Heart left ventricle (tissue), 16 donors: ENCODE data around the gene LGALS1. TPM values are rescaled to one million over a fixed set of nuclear protein-coding genes. Genes with fewer than 3 reads are reported as not detected.
A peak's percentile ranks its signal among the peaks of the same experiment; 100 is the strongest.

Source experiments
- ATAC-seq, 4 donors: fragments of 200-7000 bp; cut with Tn5 transposase; one replicate each; pipeline ENCODE4 v1.9.1; 2020 to 2022; ENCODE audit warnings: moderate library complexity in 4 of 4, mild to moderate bottlenecking in 3 of 4, moderate number of reproducible peaks in 1 of 4
- DNase-seq, 5 donors: peaks; one replicate each; pipeline ENCODE4 v3.0.0-alpha.2; 2020
- H3K27ac ChIP-seq, 12 donors: fragments of 200-600 bp; sonication (generic) in 4 of 12; one replicate each; pipeline versions ENCODE4 v1.5.0 to v1.8.0; 2016 to 2022; ENCODE audit warnings: mild to moderate bottlenecking in 2 of 12
- H3K27me3 ChIP-seq, 9 donors: fragments of 200-600 bp; sonication (generic) in 2 of 9; one replicate each; pipeline versions ENCODE4 v1.5.1 to v1.8.0; 2016 to 2022; ENCODE audit warnings: mild to moderate bottlenecking in 3 of 9
- H3K36me3 ChIP-seq, 9 donors: fragments of 200-600 bp; sonication (generic) in 2 of 9; one replicate each; pipeline versions ENCODE4 v1.5.0 to v1.8.0; 2018 to 2022; ENCODE audit warnings: mild to moderate bottlenecking in 2 of 9
- H3K4me1 ChIP-seq, 12 donors: fragments of 200-600 bp; sonication (generic) in 4 of 12; one replicate each; pipeline versions ENCODE4 v1.5.0 to v1.8.0; 2016 to 2022; ENCODE audit warnings: mild to moderate bottlenecking in 3 of 12
- H3K4me3 ChIP-seq, 12 donors: fragments of 200-600 bp; sonication (generic) in 4 of 12; one replicate each; pipeline versions ENCODE4 v1.5.0 to v1.8.0; 2017 to 2022; ENCODE audit warnings: mild to moderate bottlenecking in 9 of 12, moderate library complexity in 4 of 12
- H3K9me3 ChIP-seq, 12 donors: fragments of 200-600 bp; sonication (generic) in 4 of 12; one replicate each; pipeline versions ENCODE4 v1.5.0 to v1.8.0; 2016 to 2022; ENCODE audit warnings: mild to moderate bottlenecking in 1 of 12
- POLR2A ChIP-seq, 2 donors: fragments of 450-650 bp; IDR thresholded peaks; one replicate each; pipeline ENCODE4 v1.6.1; 2017; ENCODE audit warnings: antibody characterized with exemption in 2 of 2, mild to moderate bottlenecking in 2 of 2, moderate library complexity in 2 of 2
- WGBS, 4 donors: extraction: QIAGEN DNeasy Blood & Tissue Kit in 2 of 4; methylation state at CpG; one replicate each; pipeline versions ENCODE4 v1.1.5 to v1.1.7; 2013 to 2018; 5-methylcytosine and 5-hydroxymethylcytosine counted together
- intact Hi-C, 10 donors: fragments of 100-400 bp; cut with DNase I; formaldehyde crosslinking; loops; one replicate each; pipeline versions ENCODE4 v1.11.1 to v1.14.2; 2022
- polyA plus RNA-seq, 2 donors: library from polyadenylated mRNA; stranded (reverse); fragments of 200-250 nt; gene quantifications; one replicate each; pipeline ENCODE4 v1.2.3, GENCODE V29; 2013
- total RNA-seq, 9 donors: library from RNA; depleted of rRNA in 2 of 9; stranded (reverse); fragments of >200 nt in 2 of 9; fragmentation: NEBNext Ultra II Directional in 3 of 9; extraction: Animal tissue kit (Norgen Biotek cat#: 25700) in 3 of 9; gene quantifications; one replicate each; pipeline versions ENCODE4 v1.1.0 to v1.2.4, GENCODE V29; 2016 to 2023
- TF ChIP-seq, protein P1 (sequence below), 12 donors: fragments of 200-600 bp; sonication (generic) in 4 of 12; IDR thresholded peaks; one replicate each; pipeline versions ENCODE4 v1.5.0 to v1.8.0; 2018 to 2022; ENCODE audit warnings: antibody characterized with exemption in 12 of 12, mild to moderate bottlenecking in 5 of 12
- donor health status: ischemic (EF 13 %, LVEDD 7.1; RV severe dilation, severe dysfunction).
- donor health status: healthy with polysubstance abuse.
- donor health status: DM: no; HTN: yes; CAD: no.
- donor health status: DM: no; HTN: no; CAD: no.
- donor health status: ischemic (EF 25% LVEDD 6.9; RV normal size, moderate dysfunction).
- donor health status: ischemic (EF 25% LVEDD 5.7; RV mildly dilated, moderate dysfunction).
- donor health status: healthy.
- donor health status: DM: yes; HTN: yes; CAD: no.
- donor health status: ischemic (EF 35%, LVEDD 5.7; RV mildly dilated, moderate dysfunction).
- donor health status: nonischemic (EF 11% LVEDD 7.7; RV severe dilation, severe dysfunction).
- donor health status: DM: yes; HTN: yes; CAD: no.
- donor health status: PGD.
- donor health status: ischemic (EF 29% LVEDD 5.4; RV normal size, mild dysfunction).
- donor health status: nonischemic (EF 23%, LVEDD 6.1; RV moderate dilation, normal function).

LGALS1 gene
- total and polyA plus RNA-seq, 11 donors, result 722 to 2,204 (median 951) TPM

DNA sequence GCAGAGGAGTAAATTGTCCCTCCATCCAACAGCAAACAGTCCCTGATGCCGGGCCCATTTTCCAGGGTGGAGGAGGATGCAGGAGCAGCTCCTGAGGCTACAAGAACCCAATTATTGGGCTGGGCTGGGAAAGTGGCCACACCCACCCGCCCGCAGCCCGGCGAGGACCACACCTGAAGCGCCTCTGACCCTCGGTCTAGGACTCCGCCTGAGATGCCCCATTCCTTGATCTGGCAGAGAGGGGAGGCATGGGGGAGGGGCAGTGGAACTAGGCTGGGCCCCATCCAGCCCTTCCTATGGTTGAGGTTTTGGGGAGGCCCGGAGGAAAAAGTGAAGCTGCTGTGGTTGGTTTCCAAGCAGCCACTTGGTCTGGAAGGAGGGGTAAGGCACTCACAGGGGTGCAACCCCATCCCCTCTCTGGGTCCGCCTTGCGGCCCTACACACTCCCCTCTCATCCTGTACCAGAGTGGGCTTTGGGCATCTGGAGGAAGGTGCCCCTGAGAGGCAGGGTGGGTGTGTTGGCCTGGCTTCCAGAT lies 2.4 kb upstream of the LGALS1 start:
- H3K27ac ChIP-seq, result peak overlapping the region in 3 of 12 donors; percentile 95 to 98 (median 98)
- peaks cover 0 to 7% (median 3%) of the 10 kb centered on the region in 9 donors for H3K36me3 ChIP-seq
- no peaks in the 10 kb centered on the region for H3K9me3 ChIP-seq
- TF ChIP-seq, protein P1, sequence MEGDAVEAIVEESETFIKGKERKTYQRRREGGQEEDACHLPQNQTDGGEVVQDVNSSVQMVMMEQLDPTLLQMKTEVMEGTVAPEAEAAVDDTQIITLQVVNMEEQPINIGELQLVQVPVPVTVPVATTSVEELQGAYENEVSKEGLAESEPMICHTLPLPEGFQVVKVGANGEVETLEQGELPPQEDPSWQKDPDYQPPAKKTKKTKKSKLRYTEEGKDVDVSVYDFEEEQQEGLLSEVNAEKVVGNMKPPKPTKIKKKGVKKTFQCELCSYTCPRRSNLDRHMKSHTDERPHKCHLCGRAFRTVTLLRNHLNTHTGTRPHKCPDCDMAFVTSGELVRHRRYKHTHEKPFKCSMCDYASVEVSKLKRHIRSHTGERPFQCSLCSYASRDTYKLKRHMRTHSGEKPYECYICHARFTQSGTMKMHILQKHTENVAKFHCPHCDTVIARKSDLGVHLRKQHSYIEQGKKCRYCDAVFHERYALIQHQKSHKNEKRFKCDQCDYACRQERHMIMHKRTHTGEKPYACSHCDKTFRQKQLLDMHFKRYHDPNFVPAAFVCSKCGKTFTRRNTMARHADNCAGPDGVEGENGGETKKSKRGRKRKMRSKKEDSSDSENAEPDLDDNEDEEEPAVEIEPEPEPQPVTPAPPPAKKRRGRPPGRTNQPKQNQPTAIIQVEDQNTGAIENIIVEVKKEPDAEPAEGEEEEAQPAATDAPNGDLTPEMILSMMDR (IDR thresholded peaks at IDR 0.05), result no peak
- no peak for TF ChIP-seq POLR2A (IDR thresholded peaks at IDR 0.05)
- no peak for DNase-seq
- WGBS, 4 donors, result 72 to 97% (median 79%) methylated on average over 3 to 11 of the region's 11 CpGs
- no peak for ATAC-seq
- intact Hi-C loops, result no loop called here
- H3K27me3 ChIP-seq, result no peaks in the 10 kb centered on the region
- H3K4me3 ChIP-seq, result no peak overlapping the region
- H3K4me1 ChIP-seq, result peaks cover 3 to 52% (median 25%) of the 10 kb centered on the region in 12 donors

DNA sequence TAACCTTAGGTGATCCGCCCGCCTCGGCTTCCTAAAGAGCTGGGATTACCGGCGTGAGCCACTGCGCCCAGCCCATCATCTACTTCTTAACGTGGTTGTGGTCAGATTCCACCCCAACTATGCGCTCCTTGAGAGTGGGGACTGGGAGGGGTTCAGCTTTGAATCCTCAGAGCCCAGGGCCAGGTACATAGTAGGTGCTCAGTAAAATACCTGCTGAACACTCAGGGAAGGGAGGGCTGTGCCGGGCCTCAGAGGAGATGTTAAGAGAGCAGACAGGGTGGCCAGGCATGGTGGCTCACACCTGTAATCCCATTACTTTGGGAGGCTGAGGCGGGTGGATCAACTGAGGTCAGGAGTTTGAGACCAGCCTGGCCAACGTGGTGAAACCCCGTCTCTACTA lies 1.2 kb upstream of the LGALS1 start:
- Histone ChIP-seq H3K9me3 (no peaks in the 10 kb centered on the region), H3K36me3 (peaks cover 0 to 20% (median 16%) of the 10 kb centered on the region in 9 donors), H3K27ac (peak overlapping the region; percentile 74 to 99 (median 96)), H3K4me1 (peaks cover 3 to 60% (median 30%) of the 10 kb centered on the region in 12 donors), H3K27me3 (no peaks in the 10 kb centered on the region), H3K4me3 (peak overlapping the region in 5 of 12 donors; percentile 66 to 92 (median 72))
- ATAC-seq, result no peak
- DNase-seq, result no peak
- TF ChIP-seq, protein P1 (IDR thresholded peaks at IDR 0.05), result no peak
- no peak for TF ChIP-seq POLR2A (IDR thresholded peaks at IDR 0.05)
- 88 to 89% (median 89%) methylated on average over 12 of the region's 12 CpGs for WGBS, 4 donors
- intact Hi-C loops, result loop anchor here in 4 of 10 donors (2.0 kb wide), 2 partner anchors 15 to 65 kb away; partner anchors contain the start of genes PDXP (in 4 of the 4) and GGA1 (in 1 of the 4)

DNA sequence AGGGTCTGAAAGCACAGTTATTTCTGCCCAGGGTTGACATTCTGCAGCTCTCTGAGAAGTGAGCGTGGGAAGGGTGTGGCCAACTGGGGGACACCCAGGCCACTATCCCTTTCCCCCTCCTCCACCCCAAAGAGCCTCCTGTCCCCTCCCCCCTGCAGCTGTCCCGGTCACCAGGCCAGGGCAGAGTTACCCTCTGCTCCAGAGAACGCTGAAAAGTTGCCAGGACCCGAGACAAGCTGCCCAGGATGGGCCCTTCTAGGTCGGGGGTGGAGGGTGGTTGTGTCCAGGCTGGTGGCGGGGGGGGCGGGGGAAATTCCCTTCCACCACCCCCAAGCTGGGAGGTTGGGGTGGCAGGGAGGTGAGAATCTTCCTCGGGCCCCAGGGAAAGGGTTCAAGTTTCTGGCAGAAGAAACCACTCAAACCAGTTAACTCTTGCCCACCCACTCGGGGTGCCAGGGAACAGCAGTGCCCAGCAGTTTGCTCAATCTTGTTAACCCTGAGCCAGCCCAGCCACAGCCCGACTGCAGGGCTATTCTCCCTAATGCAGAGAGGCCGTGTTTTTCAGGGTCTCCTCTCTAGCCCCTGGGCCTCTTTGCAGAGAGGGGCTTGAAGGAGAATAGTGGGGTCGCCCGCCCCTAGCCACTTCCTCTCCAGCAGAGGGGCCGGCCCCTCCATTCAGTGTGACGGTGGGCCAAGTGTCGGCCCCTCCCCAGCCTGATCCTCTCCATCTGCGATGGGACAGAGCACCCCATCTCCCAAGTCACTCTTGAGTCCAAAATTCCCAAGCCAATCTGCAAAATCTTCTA lies 697 bp downstream of the LGALS1 start:
- ATAC-seq (peak; percentile 12 to 33 (median 21)), DNase-seq (peak; percentile 68 to 82 (median 73))
- intact Hi-C loops, result loop anchor here in 6 of 10 donors (1.0 to 5.0 kb wide), 7 partner anchors 14 to 76 kb away; partner anchors contain the start of genes PDXP (in 5 of the 6) and GGA1 (in 1 of the 6)
- H3K27me3 ChIP-seq, result no peaks in the 10 kb centered on the region
- H3K4me1 ChIP-seq, result peaks cover 3 to 61% (median 32%) of the 10 kb centered on the region in 12 donors
- peak overlapping the region; percentile 74 to 99 (median 96) for H3K27ac ChIP-seq
- peaks cover 0 to 34% (median 28%) of the 10 kb centered on the region in 9 donors for H3K36me3 ChIP-seq
- TF ChIP-seq, protein P1 (IDR thresholded peaks at IDR 0.05), result no peak
- TF ChIP-seq POLR2A (IDR thresholded peaks at IDR 0.05), result no peak
- H3K4me3 ChIP-seq, result peak overlapping the region; percentile 52 to 92 (median 71)
- no peaks in the 10 kb centered on the region for H3K9me3 ChIP-seq
- 5 to 19% (median 8%) methylated on average over 8 to 17 of the region's 17 CpGs for WGBS, 4 donors
